NCI-H82 treated with DMSO at 0.1 percent for 48 hours (cell line): Measurements from ENCODE around the gene DAB1.
A peak's percentile ranks its signal among the peaks of the same experiment; 100 is the strongest.
"Not testable (repeated sequence)": the region's sequence is repeated elsewhere in the genome, so short reads cannot be mapped to it uniquely, and the experiment has no call there.

ENCODE experiments used
- DNase-seq: peaks from one replicate; lab custom pipeline; 2025; ENCODE audit not compliant: unreplicated experiment; lab: John Stamatoyannopoulos, UW

The DAB1 gene

DNA sequence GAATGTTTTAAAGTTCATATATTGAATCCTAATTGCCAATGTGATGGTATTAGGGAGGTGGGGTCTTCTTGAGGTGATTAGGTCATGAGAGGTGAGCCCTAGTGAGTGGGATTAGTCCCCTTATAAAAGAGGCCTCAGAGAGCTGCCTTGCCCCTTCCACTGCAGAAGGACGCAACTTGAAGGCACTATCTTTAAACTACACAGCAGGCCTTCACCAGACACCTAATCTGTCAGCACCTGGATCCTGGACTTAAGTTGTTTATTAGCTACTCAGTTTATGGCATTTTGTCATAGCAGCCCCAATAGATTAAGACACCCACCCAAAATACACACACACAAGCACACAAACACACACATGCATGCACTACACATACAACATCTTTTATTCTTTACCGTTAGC is 61.4 kb downstream of the DAB1 start:
- peak; percentile 91 for DNase-seq

DNA sequence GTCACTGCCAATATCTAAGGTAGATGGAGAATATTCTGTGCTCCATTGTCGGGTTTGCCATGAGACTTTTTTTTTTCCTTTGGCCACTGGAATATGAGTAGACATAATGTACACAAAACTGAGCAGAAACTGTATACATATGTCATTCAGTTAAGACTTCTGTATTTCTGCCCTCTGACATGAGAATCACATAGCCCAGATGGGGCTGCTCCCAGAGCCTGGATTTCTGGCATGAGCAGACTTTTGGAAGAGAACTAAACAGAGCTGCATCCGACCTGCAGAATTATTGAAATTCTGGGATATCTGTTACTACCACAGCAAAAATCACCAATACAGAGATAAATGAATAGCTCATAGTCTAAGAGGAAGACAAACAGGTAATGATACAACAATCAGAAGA is 62.3 kb downstream of the DAB1 start:
- no peak for DNase-seq

DNA sequence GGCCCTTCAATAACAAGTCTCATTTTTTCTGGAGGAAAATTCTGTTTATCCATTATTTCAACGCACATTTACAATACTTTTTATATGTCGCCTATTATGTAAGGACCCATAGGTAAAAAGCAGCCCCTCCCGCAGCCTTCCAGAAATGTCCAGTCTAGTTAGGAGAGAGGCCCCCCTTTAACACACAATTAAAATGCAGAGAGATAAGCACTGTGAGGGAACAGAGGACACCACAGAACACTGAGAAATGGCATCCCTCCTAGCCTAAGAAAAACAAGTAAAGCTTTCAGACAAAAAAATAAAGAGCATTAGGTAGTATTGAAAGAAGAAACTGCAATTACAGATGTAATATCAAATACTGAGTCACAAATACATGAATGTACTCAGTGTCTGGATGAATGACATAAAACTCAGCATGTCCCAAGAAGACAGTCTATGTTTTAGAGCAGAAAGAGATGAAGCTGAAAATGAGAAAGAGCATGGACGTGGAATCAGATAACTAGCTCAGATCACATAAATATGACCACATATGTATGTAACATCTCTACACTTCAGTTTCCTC is 62.9 kb downstream of the DAB1 start:
- no peak for DNase-seq

DNA sequence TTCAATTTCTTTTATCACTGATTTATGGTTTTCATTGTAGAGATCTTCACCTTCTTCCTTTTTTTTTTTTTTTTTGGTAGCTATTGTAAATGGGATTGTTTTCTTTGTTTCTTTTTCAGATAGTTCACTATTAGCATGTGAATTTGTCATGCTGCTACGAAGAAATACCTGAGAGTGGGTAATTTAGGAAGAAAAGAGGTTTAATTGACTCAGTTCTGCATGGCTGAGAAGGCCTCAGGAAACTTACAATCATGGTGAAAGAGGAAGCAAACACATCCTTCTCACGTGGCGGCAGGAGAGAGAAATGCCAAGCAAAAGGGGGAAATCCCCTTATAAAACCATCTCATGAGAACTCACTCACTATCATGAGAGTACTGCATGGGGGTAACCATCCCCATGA is 66.4 kb downstream of the DAB1 start:
- DNase-seq: no peak

DNA sequence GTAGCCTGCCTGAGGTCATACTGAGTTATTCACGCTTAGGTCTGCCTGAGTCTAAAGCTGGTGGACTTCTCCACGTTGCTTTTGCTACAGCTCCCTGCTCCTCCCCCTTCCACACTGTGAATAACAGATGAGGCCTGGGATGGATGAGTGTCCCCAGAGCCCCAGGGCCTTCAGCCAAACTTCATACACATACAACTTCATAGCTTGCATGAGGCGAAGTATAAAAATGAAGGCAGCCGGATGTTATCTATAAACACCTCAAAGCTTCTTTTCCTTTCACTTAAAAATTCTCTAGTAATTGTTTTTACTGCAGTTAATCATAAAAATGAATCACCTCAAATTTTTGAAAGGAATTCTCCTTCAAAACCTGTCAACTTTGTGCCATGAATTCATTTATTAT is 70.2 kb downstream of the DAB1 start:
- DNase-seq: no peak

DNA sequence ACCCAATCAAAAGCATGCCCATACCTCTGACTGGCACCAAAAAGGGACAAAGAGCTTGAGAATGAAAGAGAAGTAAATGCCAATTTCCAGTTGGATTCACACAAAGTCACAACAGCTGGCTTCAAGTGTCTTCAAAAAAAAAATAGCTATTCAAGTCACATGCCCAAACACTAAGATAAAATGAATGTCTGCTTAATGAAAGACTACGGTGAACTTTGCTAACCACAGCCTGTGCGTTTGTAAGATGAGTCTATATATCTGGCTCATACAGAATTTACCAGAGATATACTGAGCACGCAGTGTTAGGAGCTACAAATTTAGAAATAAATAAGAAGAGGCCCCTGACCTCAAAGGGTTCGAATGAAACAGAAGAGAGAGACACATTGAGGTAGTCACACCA is 73.2 kb downstream of the DAB1 start:
- DNase-seq: no peak

DNA sequence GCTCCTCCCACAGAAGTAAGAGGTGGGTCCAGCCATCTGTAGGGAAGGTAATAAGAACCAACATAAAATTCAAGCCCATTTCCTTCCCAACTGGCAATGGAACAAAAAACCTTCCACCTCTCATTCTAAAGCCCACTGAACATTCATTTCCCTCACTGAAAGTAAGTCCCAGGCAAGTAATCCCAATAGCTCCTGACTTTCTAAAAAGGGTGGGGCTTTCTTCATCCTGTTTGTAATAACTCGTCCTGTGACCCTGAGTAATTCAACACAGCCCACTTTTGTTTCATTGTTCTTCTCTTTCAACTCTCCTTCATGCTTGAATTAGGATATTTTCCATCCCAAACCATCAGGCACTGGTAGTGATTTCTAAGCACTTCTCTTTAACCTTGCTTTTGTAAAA is 74.9 kb downstream of the DAB1 start:
- no peak for DNase-seq

DNA sequence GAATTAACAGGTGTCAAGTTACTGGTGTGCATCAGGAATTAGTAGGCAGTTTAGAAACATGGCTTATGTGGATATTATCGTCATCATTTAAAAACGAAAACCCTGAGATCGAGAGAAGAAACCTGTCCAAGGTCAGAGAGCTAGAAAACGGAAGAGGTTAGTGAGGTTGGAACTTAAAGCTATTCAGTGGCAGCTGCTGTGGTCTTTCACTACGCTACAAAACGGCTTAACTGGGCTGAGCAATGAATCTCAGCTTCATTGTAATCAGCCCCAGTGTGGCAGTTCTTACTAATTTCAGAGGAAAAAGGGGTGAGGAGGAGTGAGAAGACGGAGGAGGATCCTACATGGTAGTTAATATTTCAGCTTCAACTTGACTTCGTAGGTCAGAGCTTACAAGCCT is 77.9 kb downstream of the DAB1 start:
- peak; percentile 71 for DNase-seq

DNA sequence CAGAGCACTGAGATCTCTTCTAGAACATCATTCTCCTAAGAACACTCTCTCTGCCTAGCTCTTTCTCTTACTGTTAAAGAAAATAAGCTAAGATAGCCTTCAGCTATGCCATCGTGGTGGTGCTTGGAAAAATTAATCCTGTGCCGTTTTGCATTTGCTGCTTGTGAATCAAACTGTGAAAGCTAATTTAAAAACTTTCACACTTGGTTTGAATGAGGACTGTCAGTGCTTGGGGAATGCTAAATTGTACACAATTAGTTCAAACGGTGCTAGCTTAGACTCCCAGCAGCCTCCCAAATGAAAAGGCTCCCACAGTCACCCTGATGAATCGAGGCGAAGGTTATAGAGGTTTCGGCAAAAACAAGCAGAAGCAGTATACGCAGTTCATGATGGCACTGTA is 79.6 kb downstream of the DAB1 start:
- DNase-seq: no peak

DNA sequence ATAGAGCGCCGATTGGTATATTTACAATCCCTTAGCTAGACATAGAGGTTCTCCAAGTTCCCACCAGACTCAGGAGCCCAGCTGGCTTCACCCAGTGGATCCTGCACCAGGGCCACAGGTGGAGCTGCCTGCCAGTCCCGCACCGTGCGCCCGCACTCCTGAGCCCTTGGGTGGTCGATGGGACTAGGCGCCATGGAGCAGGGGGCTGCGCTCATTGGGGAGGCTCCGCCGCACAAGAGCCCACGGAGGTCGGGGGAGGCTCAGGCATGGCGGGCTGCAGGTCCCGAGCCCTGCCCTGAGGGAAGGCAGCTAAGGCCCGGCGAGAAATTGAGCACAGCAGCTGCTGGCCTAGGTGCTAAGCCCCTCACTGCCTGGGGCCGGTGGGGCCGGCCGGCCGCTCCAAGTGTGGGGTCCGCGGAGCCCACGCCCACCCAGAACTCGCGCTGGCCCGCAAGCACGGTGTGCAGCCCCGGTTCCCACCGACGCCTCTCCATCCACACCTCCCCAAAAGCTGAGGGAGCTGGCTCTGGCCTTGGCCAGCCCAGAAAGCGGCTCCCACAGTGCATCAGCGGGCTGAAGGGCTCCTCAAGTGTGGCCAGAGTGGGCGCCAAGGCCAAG is 80.5 kb downstream of the DAB1 start:
- DNase-seq: not testable (repeated sequence)

DNA sequence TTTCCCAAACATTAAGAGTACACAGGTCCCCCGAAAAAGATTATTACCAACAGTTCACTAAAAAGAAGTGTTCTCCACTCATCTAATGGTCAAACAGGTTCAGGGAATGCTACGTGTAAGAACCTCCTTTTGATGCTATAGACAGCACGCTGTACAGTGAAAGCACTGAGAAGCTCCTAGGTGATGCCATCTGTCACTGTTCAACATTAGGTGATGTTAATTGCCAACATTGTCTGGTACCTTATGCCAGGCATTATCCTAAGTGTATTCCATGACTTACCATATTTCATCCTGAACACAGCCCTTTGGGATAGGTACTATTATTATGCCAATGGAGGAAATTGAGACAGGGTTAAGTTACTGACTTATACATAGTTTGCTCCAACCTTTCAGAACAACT is 82.1 kb downstream of the DAB1 start:
- DNase-seq: peak; percentile 49

DNA sequence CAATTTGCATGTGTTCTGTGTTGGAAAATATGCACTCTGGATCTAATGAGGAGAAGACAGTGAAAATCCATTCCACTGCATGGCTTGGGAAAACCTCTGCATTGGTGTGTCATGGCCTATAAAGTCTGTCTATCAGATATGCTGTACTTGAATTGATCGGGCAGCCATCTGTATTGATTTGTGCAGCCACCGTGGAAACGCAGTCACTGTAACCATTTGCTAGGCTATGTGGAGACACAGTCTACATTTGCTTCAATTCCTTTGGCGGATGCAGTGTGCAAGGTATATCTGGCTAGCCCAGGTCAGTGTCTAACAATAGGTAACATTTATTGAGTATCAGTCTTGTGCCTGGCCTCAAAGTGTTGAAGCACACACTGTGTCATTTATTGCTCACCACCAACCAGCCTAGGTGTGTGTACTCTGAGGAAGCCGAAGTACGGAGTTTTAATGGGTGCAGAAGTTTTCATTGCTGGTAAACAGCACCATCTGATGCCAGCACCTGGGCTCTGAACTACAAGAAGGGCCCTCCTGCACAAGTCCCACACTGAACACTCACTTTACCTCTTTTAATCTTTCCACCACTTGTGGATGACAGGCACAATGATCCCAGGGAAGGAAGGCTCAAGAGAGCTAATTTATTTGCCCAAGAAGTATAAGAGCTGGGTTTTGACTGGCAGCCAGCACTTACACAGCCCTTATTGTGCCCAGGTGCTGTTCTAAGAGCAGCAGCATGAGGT is 83.4 kb downstream of the DAB1 start:
- no peak for DNase-seq

DNA sequence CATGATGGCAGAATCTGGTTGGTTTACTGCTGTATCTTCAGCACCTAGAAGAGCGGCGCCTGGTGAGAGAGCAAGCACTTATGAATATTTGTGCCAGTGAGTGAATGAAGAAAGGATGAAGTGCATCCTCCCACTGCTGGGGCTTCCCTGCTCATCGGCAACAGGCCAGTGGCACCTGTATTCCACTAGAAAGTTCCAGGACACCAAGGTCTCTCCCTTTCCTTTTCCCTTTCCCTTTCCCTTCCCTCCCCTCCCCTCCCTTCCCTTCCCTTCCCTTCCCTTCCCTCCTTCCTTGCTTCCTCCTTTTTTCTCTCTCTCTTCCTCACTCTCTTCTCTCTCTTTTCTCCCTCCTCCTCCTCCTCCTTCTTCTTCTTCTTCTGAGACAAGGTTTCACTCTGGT is 86.2 kb downstream of the DAB1 start:
- DNase-seq: no peak

DNA sequence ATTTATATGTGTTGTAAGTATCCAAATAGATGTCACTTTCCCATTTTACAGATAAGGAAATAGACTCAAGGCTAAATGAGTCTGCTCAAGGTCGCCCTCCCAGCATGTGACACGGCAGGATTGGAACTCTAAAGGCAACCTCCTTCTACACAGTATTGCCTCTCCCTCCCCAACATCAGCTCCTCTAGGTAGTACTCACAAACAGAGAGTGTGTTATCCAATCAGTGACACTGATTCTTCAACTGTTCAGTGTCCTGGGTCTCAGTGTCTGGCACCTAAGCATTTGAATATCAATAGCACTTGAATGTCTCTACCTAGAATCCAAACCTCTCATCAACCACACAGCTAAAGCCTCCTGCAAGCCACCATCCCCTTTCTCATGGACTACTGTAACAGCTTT is 87.1 kb downstream of the DAB1 start:
- DNase-seq: no peak

DNA sequence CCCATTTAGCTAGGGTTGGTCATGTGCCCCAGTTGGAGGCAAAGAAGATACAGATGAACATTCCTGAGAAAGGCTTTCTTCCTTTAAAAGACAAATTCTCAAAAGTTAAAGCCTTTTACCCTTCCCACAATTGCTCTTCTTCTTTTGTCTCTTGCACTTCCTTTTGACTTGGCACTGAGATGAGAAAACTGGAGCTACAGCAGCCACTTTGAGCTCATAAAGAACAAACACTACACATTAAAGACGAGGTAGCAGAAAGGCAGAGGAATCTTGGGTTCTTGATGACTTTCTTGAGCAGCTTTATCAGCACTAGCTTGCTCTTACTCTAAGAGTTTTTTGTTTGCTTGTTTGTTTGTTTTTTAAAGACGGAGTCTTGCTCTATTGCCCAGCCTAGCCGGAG is 92.2 kb downstream of the DAB1 start:
- DNase-seq: no peak

DNA sequence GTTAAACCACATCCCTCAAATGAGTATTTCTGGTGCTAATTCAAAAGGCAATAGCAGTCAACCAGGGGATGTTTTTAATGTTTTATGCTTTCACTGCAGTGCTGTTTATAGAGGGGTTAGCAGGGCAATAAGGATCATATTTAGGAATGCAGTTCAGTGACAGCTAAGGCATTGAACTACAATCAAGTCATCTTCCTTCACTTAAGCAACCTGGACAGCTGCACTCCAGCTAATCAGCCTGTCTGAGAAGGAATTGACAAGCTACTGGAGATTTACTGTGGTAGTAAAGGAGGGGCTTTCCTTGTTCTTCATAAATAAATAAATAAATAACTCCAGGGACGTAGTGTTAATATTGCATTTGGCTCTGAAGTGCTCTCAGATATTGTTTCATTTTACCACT is 93.9 kb downstream of the DAB1 start:
- peak; percentile 59 for DNase-seq

DNA sequence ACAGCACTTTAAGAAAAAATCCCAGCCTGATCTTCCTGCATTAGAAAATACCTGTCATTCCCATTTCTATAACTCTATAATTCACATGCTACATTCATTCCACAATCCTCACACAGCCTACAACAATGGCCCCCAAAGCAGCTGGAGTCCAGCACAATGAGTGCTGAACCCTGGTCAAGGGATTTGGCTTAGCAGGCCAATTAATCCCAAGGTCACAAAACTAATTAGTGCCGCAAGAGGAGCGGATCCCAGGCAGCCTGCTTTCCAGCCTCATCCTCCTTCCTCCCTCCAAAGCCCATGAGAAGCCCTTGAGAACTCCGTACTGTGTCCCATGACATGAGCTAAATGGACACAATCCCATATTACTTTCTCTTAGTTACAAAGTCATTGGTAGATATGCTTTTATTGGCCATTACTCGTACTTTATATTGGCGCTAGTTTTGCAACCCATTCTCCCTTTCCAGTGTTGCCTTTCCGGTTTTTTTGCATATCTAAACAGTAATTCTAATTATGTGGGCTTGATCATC is 94.8 kb downstream of the DAB1 start:
- DNase-seq: peak; percentile 77

DNA sequence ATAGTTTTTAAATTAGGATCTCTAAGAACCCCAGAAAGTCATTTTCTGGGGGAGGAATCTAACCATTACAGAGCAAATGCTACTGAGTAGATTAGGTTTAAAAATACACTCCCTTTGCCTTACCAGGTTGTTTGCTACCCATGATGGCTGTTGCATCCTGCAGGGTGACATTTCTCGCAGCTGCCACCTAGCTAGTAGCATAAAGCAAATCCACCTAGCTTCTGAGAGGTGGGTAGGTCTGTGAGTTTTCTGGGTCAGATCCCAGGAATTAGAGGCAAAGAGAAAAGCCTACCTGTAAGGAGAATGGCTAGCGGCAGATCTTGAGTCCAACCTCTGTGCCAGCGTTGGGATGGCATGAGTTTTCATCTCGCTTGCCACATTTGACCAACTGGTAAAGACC is 95.9 kb downstream of the DAB1 start:
- DNase-seq: no peak

DNA sequence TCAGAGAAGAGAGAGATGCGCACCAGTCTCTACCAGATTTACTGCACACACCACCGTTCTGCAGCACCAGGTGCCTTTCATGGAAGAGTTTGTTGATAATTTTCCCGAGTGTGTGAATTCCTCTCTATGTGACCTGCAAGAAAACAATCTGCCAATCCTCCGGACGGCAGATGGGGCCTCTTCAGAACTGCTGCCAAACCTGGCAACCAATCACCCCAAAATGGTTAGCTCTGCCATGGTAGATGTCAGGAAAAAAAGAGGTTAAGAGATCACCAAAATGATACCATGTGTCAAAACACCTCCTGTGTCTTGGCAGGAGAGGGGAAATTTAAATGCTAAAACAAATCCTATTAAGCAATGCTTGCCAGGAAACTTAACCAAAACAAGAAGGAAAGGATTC is 96.5 kb downstream of the DAB1 start:
- no peak for DNase-seq

DNA sequence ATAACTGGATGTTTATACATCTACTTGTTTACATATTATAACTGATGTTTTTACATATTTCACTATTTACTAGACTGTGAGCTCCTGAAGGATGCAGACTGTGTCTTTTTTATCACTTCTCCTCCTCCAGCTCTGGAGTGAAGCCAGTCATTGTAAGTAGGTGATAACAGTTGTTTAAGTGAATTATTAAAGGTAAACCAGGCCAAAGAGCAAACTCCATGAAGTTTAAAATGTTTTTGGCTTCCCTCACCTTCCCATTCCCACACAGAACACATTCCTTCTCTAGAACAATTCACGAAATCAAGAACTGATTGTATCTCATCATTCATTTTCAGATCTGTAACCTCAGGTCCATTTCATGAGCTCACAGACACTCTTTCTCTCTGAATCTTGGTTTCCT is 98.3 kb downstream of the DAB1 start:
- no peak for DNase-seq

DNA sequence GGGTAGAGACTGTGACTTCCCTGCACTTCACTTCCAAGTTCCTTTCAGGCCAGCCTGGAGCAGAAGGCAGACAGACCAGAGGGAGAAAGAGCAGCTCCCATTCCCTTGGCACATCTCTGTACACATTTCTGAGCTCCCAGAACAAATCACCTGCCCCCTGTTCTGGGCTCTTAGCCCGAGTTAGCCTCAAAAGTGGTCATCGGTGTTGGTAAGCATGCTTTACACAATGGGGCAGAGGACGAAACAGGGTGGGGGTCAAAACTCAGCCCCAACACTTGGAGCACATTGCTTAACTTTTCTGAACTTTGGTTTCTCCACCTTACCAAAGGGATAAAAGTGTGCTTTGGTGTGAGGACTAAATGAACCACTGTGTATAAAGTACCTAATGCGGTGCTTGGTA is 98.7 kb downstream of the DAB1 start:
- DNase-seq: no peak

DNA sequence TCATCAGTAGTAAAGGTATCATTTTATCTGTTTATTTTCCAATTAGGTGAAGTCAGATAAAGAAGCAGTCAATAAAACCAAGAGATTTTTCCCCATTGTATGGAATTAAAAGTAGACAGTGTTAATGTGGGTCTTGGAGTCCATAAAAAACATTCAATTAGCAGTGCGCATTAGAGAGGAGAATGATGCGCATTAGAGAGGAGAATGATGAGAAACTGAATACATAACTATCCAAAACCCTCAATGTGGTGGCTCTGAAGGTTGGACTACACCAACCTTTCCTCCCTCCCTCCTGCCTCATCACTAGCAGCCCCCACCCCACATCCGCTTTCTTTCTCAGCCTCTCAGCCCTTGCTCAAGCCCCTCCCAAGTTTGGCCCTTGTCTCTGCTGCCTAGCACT is 99.5 kb downstream of the DAB1 start:
- DNase-seq: no peak

DNA sequence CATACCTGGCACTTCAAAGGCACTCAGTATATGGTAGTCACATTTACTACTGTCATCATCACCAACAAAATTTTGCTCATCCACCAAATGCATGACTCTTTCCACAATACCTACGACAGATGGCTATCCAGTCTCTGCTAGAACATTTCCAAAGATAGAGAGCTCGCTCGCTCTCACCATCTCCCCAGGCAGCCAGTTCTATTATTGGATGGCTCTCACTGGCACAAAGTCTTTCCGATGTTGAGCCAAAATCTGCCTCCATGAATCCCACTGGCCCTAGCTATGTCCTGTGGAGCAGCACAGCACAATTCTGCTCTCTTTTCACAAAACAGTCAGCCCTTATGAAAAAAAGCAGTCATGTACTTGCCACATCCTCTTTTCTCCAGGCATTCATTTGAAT is 102.1 kb downstream of the DAB1 start:
- DNase-seq: no peak
